D341Med (cell line): ENCODE measurements around the gene CLTA.

Experiments used
- DNase-seq: peaks from one replicate; pipeline ENCODE4 v3.0.0; 2012; ENCODE audit warnings: low spot score

Gene CLTA, protein sequence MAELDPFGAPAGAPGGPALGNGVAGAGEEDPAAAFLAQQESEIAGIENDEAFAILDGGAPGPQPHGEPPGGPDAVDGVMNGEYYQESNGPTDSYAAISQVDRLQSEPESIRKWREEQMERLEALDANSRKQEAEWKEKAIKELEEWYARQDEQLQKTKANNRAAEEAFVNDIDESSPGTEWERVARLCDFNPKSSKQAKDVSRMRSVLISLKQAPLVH

DNA sequence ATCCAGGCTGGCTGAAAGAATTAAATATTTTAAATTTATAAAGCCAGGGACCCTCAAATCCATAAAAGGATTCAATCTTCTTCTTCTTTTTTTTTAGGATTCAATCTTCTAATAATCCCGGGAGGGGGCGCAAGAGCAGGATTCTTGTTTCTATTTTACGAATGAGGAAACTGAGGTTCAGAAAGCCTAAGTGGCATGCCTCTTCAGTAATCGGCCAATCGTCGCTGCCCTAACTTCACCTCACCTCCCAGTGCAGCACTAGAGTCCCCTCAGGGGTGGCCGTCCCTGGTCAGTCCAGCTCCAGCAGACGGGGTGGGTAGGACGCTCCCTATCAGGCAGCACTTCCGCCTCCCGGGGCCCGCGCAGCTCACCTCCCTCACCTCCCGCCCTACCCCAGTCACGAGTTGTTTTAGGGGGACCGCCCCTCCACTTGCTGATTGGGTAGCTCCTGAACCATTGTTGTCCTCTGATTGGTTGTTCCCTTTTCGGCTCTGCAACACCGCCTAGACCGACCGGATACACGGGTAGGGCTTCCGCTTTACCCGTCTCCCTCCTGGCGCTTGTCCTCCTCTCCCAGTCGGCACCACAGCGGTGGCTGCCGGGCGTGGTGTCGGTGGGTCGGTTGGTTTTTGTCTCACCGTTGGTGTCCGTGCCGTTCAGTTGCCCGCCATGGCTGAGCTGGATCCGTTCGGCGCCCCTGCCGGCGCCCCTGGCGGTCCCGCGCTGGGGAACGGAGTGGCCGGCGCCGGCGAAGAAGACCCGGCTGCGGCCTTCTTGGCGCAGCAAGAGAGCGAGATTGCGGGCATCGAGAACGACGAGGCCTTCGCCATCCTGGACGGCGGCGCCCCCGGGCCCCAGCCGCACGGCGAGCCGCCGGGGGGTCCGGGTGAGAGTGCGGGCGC, at the start of gene CLTA:
TSS of gene CLTA (plus strand) at position 534 of the 902 bp plus-strand sequence. CDS start at position 670, 136 bp downstream.
- peak; percentile 96 for DNase-seq

DNA sequence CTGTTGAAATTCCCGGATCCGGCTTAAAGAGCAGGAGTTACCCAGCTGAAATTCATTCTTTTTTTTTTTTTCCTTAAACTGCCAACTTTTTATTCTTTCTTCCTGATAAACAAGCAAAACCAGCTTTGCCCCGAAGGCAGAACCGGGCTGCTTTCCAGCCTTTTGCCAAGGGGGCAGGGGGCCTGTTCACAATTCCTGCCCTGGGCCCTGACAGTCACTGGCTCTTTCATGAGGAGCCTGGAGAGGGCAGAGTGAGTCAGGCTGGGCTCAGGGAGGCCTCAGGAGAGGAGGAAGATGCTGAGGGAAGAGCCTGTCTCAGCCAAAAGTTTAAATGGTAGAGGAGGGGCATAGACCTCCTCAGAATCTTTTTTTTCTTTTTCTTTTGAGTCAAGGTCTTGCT, 49.4 kb upstream of the CLTA start:
- no peak for DNase-seq

DNA sequence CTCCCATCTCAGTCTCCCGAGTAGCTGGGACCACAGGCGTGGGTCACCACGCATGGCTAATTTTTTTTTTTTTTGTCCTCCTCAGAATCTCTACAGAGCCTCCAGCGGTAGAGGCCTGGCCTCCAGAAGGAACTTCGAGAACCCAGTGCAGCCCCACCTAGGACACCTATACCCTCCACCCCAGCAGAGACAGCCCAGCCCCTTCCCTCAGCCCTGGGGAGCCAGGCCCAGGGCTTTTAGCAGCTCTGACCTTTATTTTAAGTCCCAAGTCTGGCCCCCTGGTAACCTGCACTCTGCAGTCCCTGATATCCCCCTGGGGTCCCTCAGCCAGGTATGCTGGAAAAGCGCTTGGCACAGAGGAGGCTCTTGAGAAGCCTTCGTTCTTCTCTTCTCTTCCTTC, 49.0 kb upstream of the CLTA start:
- no peak for DNase-seq

DNA sequence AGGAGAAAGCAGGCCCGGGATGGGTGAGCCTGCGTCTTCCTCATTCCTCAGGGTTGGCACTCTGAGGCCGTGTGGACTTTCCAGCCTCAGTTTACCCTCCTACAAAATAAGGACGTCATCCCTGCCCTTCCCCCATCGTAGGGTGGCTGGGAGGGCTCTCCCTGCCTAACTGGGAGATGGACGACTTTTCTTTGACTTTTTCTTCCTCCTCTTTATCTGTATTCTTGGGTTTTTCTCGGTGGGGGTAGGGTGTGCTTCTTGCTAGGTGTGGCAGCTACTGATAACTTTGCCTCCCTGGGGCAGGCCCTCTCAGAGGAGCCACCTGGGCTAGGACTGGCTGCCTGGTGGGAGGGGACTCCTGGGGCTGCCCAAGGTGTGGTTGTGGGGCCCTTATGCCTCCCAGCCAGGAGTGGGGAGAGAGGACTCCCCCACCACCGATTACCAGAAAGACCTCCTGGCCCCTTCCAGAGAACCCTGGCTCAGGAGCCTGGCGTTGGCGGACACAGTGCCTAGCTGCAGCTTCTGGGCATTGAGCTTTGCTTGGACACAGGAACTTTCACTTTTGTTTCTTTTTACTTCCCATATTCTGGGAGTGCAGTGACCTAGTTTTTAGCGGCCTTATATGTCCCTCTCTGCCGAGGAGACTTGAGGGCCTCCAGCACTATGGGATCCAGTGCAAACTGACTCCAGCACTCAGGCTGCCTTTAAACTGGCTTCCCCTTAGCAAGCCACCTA, 48.0 kb upstream of the CLTA start:
- DNase-seq = no peak

DNA sequence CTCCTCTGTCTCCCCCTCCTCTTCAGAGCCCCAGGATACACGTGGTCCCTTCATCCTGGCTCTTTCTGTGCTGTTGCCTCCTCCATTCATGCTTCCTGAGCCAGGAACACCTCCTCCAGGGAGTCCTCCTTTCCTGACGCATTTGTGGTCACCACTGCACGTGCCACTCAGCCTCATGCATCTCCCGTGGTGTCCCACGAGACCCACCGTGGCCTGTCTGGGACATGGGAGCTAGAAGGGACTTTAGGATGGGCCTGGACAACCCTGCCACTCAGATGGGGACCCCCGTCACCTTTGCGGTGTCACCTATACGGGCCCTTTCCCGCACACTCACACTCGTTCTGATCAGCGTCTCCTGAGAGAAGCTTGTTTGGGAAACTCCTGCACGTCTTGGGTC, 47.5 kb upstream of the CLTA start:
- no peak for DNase-seq

DNA sequence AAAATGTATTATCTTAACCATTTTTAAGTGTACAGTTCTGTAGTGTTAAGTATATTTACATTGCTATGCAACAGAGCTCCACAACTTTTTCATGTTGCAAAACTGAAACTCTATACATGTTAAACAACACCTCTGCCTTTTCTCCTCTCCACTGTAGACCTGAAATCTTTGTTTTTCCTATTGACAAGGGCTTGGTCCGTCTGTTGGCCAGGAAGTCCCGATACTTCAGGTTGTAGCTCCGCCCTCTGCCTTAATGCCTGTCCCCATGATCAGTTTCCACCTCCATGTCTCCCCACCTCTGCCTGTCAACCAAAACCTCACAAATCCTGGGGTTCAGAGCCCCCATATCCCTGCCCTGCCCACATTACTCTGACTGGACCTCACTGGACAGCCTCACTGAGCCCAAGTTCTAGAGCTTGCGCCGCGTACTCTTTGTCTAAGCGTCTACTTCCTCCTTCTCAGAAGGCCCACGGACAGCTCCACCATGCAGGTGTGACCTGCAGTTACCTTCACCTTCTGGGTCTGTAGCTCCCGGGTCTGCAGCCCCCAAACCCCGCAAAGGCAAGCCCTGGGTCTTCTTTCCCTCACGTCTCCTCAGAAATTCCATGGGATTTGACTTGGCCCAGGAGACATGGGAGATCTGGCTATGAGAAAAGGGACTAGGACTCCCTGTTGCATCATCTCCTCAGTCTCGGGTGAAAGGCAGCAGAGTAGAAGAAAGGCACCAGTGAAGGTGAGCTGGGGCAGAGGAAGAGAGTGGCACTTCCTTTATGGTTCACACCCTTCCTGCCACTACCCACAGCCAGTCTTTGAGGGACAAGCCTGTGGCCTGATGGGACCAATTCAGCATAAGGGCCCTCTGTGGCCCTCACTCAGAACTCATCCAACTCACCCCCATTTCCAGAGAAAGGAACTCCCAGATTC, 46.1 kb upstream of the CLTA start:
- DNase-seq = no peak

DNA sequence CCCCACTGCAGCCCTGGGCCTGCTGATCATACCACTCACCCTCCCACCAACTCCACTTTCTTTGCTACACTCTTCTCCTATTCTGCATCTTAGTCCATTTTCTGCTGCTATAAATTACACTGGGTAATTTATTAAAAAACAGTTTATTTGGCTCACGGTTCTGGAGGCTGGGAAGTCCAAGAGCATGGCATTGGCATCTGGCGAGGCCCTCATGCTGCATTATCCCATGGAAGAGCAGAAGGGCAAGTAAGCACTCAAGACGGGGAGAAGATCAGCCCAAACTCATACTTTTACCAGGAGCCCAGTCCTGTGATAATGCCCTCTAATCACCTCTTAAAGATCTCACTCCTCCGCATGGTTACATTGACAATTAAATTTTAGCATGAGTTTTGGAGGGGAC, 44.8 kb upstream of the CLTA start:
- no peak for DNase-seq

DNA sequence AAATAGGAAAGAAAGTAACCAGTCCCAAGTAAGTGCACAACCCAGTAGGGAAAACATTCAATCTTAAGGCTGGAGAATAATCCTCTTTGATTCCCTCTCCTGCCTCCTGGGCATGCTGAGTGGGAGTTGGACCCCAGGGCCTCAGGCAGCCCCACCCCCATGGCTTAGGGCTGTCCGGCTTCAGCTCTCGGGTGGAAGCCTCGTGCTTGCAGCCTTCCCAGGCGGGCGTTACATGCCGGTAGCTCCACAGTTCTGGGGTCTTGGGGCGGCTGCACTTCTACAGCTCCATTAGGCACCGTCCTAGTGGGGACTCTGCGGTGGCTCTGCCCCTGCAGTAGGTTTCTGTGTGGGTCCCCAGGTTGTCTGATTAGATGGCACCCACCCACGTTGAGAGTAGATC, 44.1 kb upstream of the CLTA start:
- no peak for DNase-seq

DNA sequence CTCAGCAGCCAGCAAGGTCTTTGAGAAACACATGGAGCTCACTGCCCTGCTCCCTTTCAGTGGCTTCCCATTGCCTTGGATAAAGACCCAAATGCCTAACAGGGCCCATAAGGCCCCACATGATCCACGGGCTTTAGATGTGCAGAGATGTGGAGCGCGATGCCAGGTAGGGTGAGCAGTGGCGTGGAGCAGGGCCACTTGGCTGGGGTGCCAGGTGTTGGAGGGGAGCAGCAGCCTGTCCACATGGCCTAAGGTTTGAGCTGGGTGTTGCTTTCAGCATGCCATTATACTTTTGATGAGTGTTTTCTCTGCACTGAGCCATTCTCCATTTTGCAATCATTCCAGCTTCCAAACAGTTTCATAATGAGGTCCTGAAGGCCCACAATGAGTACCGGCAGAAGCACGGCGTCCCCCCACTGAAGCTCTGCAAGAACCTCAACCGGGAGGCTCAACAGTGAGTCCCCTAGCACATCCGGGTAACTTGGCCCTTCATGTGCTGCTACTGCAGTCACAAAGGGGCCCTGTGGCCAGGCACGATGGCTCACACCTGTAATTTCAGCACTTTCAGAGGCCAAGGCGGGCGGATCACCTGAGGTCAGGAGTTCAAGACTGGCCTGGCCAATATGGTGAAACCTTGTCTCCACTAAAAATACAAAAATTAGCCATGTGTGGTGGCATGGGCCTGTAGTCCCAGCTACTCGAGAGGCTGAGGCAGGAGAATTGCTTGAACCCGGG, 43.1 kb upstream of the CLTA start:
- no peak for DNase-seq

DNA sequence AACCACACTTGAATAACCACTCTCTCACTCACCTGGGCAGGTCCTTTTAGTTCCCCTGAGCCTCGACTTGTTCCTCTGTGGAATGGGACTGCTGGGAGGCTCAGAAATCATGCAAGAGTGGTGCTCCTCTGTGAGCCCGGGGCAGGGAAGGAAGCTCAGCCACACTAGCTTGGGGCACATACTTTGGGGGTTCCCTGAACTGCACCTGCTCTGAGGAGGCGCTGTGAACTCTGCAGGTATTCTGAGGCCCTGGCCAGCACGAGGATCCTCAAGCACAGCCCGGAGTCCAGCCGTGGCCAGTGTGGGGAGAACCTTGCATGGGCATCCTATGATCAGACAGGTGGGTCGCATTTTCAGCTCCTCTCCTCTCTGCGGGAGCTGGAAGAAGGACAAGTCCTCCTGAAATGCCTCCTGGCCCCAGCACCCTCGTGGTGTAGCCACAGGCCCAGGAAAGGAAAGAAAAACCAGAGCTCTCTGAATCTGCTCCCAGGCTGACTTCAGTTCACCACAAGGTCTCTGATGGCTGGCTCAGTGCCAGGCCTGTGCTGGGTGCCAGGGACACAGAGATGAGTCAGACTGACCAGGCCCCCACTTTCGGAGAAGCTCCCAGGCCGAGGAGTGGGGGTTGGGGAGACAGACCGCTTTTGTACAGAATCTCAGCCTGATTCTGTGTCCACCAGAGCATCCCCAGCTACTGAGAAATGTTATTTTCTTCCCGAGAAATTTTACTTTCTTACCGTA, 42.2 kb upstream of the CLTA start:
- DNase-seq = no peak

DNA sequence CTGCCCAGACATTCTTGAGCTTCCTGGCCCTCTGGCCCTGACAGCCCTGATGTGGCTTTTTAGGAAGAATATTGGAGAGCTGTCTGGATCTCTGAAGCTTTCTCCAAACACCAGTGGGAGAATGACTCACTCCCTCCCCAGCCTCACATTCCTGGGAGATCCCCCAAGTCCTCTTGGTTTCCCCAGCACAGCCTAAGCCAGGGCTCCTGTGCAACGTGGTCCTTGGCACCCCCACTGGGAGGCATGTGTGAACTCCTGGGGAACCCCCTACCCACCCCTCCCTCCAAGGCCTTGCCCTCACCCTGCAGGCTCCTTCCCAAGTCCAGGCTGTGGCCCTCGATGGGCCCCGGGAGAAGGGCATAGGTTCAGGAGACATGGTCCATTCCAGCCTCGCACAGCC, 41.5 kb upstream of the CLTA start:
- DNase-seq = no peak

DNA sequence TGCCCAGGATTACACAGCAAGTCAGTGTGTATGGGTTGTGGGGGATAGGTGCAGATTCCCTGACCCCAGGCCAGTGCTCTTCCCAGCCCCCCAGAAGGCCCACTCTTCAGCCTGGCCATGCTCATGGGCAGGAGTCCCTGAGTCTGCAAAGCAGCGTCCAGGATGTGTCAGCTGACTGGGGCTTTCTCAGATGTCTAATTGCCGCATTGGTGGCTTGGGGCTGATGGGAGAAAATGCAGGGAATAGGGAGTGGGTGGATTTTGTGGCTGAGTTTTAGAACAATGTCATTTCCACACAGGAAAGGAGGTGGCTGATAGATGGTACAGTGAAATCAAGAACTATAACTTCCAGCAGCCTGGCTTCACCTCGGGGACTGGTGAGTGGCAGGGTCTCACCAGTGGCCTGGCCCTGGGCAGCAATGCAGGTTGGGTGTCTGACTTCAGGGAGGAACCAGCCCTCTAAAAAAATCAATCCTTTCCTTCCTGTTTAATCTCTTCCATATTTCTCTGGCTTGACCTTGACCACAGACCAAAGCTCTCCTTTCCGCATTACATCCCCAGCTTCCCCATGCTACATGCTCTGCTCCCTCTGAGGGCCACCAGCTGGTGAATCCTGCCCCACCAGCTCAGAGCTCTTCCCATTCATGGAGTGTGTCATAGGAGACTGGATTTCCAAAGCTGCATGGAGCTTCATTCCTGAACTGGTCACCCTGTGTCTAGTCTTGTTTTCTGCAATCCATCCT, 40.0 kb upstream of the CLTA start:
- DNase-seq = no peak

DNA sequence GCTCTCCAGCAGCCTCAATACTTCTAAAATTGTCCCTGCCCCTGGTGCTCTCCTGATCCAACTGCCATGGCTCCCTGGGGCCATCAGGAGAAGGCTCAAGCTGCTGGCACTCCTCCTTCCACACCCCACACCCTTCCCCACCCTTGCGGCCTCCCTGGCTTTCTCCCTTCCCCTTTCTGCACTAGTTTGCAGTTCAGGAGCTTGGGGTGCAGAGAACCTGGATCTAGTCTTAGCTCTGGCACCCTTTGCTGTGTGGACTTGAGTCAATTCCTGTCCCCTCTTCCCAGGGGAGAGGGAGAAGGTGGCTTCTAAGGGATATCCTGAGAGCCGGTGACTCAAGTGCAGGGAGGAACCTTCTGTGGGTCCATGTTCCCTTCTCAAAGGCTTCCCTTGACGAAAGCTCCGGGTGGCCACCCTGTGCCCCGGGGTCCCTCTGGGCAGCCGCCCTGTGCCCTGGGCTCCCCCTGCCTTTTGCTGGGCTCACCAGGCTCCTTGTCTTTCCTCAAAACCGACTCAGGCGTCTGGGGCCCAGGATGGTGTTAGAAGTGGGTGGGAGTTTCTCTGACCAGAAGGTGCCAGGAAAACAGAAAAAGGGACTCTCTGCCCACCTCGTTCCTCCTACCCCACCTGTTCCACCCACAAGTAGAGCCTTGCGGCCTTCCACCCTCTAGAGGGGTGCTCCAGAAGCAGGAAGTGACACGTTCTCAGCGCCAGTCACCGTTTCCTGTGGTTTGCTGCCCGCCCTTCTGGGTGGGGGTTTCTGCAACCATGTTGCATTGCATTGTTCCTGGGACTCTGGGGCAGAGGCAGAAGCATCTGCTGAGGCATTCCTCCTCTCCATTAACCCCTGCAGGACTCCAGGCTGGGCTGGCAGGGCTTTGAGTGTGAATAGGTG, 39.2 kb upstream of the CLTA start:
- DNase-seq = no peak

DNA sequence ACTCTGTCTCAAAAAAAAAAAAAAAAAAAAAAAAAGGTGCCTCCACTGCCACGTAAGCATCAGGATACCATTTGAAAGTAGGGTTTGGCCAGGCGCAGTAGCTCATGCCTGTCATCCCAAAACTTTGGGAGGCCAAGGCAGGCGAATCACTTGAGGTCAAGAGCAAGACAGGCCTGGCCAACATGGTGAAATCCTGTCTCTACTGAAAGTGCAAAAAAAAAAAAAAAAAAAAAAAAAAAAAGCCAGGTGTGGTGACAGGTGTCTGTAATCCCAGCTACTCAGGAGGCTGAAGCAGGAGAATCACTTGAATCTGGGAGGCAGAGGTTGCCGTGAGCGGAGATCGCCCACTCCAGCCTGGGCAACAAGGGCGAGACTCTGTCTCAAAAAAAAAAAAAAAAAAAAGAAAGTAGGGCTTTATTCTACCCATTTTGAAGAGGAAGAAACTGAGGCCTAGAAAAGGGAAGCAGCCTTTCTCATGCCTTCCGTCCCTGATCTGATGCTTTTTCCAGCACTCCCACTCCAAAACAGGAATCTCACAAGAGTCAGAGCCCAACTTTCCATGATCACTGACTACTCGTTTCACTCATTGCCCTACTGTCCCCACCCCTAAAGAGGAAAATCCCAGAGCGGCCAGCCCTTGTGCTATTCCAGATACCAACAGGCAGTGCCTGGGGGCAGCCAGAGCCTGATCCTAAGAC, 37.8 kb upstream of the CLTA start:
- no peak for DNase-seq

DNA sequence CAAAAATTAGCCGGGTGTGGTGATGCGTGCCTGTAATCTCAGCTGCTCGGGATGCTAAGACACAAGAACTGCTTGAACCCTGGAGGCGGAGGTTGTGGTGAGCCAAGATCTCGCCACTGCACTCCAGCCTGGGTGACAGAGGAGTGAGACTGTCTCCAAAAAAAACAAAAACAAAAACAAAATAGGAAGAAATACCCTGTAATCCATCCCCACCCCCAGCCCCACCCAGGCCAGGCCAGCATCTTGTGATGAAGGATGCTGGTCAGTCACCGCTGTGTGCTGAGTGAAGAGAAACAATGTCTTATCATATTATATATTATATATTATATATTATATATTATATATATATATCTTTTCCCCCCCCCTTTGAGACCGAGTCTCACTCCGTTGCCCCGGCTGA, 37.0 kb upstream of the CLTA start:
- no peak for DNase-seq

DNA sequence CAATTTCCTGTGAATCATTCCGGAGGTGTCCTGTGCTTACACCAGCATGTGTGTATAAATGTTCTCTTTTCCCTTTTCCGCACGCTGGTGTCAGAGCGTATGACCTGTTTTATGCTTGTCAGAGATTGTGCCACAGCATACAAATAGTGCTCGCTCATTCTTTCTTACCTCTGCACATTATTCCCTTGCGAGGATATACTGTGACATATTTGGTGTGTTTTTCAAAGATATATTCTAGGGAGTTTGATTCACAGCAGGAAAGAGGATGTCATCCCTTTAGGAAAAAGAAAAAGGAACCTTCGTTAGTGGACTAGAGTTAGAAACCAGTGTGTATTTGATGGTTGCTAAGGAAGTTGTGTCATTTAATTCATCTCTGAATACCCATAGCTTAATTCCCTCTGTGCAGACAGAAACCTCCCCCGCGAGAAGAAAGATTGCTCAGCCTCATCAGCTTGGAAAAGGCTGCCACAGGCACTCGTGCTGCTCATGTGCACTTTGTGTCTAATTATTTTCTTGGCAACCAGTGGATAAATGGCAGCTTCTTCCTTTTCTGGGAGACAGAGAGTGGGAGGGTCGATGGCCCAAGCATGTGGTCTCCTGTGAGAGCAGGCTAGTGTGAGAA, 36.3 kb upstream of the CLTA start:
- DNase-seq = no peak

DNA sequence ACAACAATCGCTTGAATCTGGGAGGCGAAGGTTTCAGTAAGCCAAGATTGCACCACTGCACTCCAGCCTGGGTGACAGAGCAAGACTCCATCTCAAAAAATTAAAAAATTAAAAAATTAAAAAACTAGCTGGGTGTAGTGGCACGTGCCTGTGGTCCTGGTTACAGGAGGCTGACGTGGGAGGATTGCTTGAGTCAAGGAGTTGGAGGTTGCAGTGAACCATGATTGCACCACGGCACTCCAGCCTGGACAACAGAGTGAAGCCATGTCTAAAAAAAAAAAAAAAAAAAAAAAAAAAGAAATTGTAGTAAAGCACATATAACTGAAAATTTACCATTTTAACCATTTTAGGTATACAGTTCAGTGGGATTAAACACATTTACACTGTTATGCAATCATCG, 34.6 kb upstream of the CLTA start:
- no peak for DNase-seq

DNA sequence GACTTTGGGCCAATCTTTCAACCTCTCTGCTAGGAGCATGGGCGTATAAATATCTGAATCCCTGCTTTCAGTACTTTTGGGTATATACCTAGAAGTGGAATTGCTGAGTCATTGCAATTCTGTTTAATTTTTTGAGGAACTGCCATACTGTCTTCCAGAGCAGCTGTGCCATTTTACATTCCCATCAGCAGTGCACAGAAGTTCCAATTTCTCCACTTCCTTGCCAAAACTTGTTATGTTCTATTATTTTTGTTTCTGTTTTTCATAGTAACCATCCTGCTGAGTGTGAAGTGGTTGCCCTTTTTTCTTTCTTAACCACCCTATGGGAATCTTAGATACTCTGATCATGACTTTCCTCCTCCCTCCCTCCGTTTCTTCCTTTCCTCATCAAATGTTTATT, 32.6 kb upstream of the CLTA start:
- DNase-seq = no peak
